ENCODE results near the gene RIPOR3.

DNA sequence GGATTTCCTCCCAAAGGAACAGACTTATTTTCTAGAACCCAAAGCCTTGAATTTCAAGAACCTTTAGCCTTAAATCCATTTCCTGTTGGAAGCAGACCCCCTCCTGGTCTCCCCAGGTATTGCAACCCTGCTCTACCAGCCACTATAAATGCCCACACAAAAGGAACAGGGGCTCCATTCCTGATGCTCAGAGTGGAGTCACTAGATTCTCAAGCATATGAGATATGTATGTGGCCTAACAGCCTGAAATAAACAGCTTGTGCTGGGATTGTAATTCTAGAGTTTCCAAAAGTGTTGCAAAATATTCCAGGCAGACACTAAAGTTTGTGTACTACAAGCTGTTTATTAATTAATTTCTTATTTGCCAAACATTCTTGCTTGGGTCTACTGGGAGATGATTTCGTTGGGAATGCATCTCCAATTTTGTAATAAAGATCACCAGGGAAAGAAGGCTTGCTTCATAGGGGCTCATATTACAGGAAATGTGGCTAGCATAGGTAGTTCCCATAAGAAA is 44.8 kb downstream of the RIPOR3 start:
- TF ChIP-seq, protein P1, sequence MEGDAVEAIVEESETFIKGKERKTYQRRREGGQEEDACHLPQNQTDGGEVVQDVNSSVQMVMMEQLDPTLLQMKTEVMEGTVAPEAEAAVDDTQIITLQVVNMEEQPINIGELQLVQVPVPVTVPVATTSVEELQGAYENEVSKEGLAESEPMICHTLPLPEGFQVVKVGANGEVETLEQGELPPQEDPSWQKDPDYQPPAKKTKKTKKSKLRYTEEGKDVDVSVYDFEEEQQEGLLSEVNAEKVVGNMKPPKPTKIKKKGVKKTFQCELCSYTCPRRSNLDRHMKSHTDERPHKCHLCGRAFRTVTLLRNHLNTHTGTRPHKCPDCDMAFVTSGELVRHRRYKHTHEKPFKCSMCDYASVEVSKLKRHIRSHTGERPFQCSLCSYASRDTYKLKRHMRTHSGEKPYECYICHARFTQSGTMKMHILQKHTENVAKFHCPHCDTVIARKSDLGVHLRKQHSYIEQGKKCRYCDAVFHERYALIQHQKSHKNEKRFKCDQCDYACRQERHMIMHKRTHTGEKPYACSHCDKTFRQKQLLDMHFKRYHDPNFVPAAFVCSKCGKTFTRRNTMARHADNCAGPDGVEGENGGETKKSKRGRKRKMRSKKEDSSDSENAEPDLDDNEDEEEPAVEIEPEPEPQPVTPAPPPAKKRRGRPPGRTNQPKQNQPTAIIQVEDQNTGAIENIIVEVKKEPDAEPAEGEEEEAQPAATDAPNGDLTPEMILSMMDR (IDR thresholded peaks at IDR 0.05), result peak in 2 of 6 experiments; percentile 17 to 34
- no peak for TF ChIP-seq POLR2A (IDR thresholded peaks at IDR 0.05)
